ENCODE results near the gene AIDA. TPM values are rescaled to one million over a fixed set of nuclear protein-coding genes. Genes with fewer than 3 reads are reported as not detected.
A peak's percentile ranks its signal among the peaks of the same experiment; 100 is the strongest.

Gene AIDA
- total and polyA plus RNA-seq, 2 experiments from 2014 or later = 51.1 to 103 TPM

DNA sequence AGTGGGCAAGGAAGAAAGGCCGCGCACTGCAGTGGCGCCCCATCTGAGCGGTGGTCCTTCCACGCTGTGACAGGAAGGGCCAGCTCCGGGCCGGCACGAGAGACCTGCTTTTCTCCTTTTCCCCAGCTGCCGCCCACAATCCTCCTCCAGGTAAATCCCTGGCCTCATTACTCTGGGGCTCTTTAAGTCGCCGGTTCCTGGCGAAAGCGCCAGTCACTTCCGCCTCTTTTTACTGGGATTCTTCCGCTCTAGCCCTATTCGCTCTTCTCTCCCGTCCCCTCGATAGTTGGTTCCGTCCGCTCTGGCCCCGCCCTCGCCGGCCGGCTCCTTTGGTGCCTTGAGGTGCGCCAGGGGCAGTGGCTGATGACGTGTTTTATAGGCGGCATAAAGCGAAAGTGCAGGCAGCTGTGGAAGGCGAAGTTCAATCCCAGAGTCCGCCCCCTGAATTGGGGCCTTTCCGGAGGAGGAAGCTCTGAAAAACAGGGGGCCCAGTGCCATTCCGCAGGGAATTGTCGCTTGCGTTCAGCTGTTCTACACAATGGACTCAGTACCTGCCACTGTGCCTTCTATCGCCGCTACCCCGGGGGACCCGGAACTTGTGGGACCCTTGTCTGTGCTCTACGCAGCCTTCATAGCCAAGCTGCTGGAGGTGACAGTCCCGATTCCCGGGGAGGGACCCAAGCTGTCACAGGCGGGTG is 68.2 kb downstream of the AIDA start:
- Histone ChIP-seq H2AFZ (peak overlapping the region; percentile 23; the same call in 1 of the 2 replicates), H3K36me3 (ENCODE audit: insufficient read depth) (no peaks in the 10 kb centered on the region), H3K4me2 (peak overlapping the region; percentile 85), H4K20me1 (replicated peaks; ENCODE audit: insufficient read depth) (no peaks in the 10 kb centered on the region), H3K4me3 (peak overlapping the region; percentile 86), H3K27ac (ENCODE audit: low read depth) (peak overlapping the region; percentile 75; the same call in 1 of the 2 replicates), H3K79me2 (replicated peaks; ENCODE audit: insufficient read depth) (peaks cover 16% of the 10 kb centered on the region), H3K27me3 (ENCODE audit: insufficient read depth) (no peaks in the 10 kb centered on the region), H3F3A (replicated peaks; ENCODE audit: low read depth) (no peaks in the 10 kb centered on the region), H3K4me1 (ENCODE audit: insufficient read depth) (no peaks in the 10 kb centered on the region; the same call in 1 of the 2 replicates), H3K9me2 (ENCODE audit: insufficient read depth) (no peaks in the 10 kb centered on the region)
- DNase-seq (ENCODE audit: low spot score) (peak; percentile 99), ATAC-seq (peak; percentile 96)
- no peaks in the 10 kb centered on the region; the same call in 2 of the 3 replicates for H3K9me3 Mint-ChIP-seq
- H3K4me1 Mint-ChIP-seq = peaks cover 7% of the 10 kb centered on the region; the same call in 2 of the 3 replicates
- peaks cover 10% of the 10 kb centered on the region; the same call in 2 of the 3 replicates for H3K36me3 Mint-ChIP-seq (ENCODE audit: low read depth)
- peaks cover 6% of the 10 kb centered on the region for H3K27me3 Mint-ChIP-seq (ENCODE audit: insufficient read depth, low read depth, poor library complexity)
- peak overlapping the region; percentile 92 for H3K4me3 Mint-ChIP-seq
- TF ChIP-seq ETS1 (IDR thresholded peaks at IDR 0.05) (peak; percentile 73), POLR2AphosphoS5 (IDR thresholded peaks at IDR 0.05; ENCODE audit: low read depth) (peak; percentile 69), EZH2 (IDR thresholded peaks at IDR 0.05; ENCODE audit: low read depth, unreplicated experiment) (no peak), NANOG (IDR thresholded peaks at IDR 0.05; ENCODE audit: borderline replicate concordance) (no peak), CREB1 (CRISPR knock-in tag; IDR thresholded peaks at IDR 0.05; ENCODE audit: low read depth) (peak; percentile 98)
- peak overlapping the region; percentile 99 for H3K27ac Mint-ChIP-seq

- peaks cover 6% of the 10 kb centered on the region for H3K27me3 Mint-ChIP-seq (ENCODE audit: insufficient read depth, low read depth, poor library complexity)
- no peaks in the 10 kb centered on the region for H4K20me1 ChIP-seq (replicated peaks; ENCODE audit: insufficient read depth)
- peak overlapping the region; percentile 92 for H3K4me3 Mint-ChIP-seq
- no peaks in the 10 kb centered on the region for H3K27me3 ChIP-seq (ENCODE audit: insufficient read depth)
- H3K27ac Mint-ChIP-seq = peak overlapping the region; percentile 99
- peaks cover 12% of the 10 kb centered on the region; the same call in 2 of the 3 replicates for H3K36me3 Mint-ChIP-seq (ENCODE audit: low read depth)
- H3K79me2 ChIP-seq (replicated peaks; ENCODE audit: insufficient read depth) = peaks cover 16% of the 10 kb centered on the region
- peak overlapping the region; percentile 76 for H3K4me2 ChIP-seq
- peak; percentile 17 for ATAC-seq
- H3K4me1 Mint-ChIP-seq = peaks cover 7% of the 10 kb centered on the region; the same call in 2 of the 3 replicates
- peak overlapping the region; percentile 86 for H3K4me3 ChIP-seq
- H3K9me3 Mint-ChIP-seq = no peaks in the 10 kb centered on the region; the same call in 2 of the 3 replicates
- H3K36me3 ChIP-seq (ENCODE audit: insufficient read depth) = no peaks in the 10 kb centered on the region
- H3K4me1 ChIP-seq (ENCODE audit: insufficient read depth) = no peaks in the 10 kb centered on the region; the same call in 1 of the 2 replicates
- peak overlapping the region; percentile 75; the same call in 1 of the 2 replicates for H3K27ac ChIP-seq (ENCODE audit: low read depth)
- no peak for DNase-seq (ENCODE audit: low spot score)
- H2AFZ ChIP-seq = peak overlapping the region; percentile 23
- no peaks in the 10 kb centered on the region for H3F3A ChIP-seq (replicated peaks; ENCODE audit: low read depth)
- no peaks in the 10 kb centered on the region for H3K9me2 ChIP-seq (ENCODE audit: insufficient read depth)
- TF ChIP-seq EZH2phosphoT487 (IDR thresholded peaks at IDR 0.05; ENCODE audit: unreplicated experiment) = no peak
- TF ChIP-seq EZH2 (IDR thresholded peaks at IDR 0.05; ENCODE audit: low read depth, unreplicated experiment) = no peak
- TF ChIP-seq NANOG (IDR thresholded peaks at IDR 0.05; ENCODE audit: borderline replicate concordance) = no peak
- no peak for TF ChIP-seq POLR2AphosphoS5 (IDR thresholded peaks at IDR 0.05; ENCODE audit: low read depth)
- TF ChIP-seq STAT1 (IDR thresholded peaks at IDR 0.05; ENCODE audit: unreplicated experiment) = no peak
- TF ChIP-seq, protein P1, sequence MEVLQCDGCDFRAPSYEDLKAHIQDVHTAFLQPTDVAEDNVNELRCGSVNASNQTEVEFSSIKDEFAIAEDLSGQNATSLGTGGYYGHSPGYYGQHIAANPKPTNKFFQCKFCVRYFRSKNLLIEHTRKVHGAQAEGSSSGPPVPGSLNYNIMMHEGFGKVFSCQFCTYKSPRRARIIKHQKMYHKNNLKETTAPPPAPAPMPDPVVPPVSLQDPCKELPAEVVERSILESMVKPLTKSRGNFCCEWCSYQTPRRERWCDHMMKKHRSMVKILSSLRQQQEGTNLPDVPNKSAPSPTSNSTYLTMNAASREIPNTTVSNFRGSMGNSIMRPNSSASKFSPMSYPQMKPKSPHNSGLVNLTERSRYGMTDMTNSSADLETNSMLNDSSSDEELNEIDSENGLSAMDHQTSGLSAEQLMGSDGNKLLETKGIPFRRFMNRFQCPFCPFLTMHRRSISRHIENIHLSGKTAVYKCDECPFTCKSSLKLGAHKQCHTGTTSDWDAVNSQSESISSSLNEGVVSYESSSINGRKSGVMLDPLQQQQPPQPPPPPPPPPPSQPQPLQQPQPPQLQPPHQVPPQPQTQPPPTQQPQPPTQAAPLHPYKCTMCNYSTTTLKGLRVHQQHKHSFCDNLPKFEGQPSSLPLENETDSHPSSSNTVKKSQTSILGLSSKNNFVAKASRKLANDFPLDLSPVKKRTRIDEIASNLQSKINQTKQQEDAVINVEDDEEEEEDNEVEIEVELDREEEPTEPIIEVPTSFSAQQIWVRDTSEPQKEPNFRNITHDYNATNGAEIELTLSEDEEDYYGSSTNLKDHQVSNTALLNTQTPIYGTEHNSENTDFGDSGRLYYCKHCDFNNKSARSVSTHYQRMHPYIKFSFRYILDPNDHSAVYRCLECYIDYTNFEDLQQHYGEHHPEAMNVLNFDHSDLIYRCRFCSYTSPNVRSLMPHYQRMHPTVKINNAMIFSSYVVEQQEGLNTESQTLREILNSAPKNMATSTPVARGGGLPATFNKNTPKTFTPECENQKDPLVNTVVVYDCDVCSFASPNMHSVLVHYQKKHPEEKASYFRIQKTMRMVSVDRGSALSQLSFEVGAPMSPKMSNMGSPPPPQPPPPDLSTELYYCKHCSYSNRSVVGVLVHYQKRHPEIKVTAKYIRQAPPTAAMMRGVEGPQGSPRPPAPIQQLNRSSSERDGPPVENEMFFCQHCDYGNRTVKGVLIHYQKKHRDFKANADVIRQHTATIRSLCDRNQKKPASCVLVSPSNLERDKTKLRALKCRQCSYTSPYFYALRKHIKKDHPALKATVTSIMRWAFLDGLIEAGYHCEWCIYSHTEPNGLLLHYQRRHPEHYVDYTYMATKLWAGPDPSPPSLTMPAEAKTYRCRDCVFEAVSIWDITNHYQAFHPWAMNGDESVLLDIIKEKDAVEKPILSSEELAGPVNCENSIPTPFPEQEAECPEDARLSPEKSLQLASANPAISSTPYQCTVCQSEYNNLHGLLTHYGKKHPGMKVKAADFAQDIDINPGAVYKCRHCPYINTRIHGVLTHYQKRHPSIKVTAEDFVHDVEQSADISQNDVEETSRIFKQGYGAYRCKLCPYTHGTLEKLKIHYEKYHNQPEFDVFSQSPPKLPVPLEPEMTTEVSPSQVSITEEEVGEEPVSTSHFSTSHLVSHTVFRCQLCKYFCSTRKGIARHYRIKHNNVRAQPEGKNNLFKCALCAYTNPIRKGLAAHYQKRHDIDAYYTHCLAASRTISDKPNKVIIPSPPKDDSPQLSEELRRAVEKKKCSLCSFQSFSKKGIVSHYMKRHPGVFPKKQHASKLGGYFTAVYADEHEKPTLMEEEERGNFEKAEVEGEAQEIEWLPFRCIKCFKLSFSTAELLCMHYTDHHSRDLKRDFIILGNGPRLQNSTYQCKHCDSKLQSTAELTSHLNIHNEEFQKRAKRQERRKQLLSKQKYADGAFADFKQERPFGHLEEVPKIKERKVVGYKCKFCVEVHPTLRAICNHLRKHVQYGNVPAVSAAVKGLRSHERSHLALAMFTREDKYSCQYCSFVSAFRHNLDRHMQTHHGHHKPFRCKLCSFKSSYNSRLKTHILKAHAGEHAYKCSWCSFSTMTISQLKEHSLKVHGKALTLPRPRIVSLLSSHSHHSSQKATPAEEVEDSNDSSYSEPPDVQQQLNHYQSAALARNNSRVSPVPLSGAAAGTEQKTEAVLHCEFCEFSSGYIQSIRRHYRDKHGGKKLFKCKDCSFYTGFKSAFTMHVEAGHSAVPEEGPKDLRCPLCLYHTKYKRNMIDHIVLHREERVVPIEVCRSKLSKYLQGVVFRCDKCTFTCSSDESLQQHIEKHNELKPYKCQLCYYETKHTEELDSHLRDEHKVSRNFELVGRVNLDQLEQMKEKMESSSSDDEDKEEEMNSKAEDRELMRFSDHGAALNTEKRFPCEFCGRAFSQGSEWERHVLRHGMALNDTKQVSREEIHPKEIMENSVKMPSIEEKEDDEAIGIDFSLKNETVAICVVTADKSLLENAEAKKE (CRISPR knock-in tag; IDR thresholded peaks at IDR 0.05) = no peak
- no peak for TF ChIP-seq ZNF331 (CRISPR knock-in tag; IDR thresholded peaks at IDR 0.05; ENCODE audit: low read depth)
- TF ChIP-seq CREB1 (CRISPR knock-in tag; IDR thresholded peaks at IDR 0.05; ENCODE audit: low read depth) = no peak
- no peak for TF ChIP-seq ETS1 (IDR thresholded peaks at IDR 0.05)
- no peak for TF ChIP-seq ZNF114 (CRISPR knock-in tag; IDR thresholded peaks at IDR 0.05)
Observed at GRCh38 chr1:222643606-222643937, 68.7 kb downstream of the AIDA start.

Measured in GM23338 (cell line).